OCI-LY3 (cell line): ENCODE results near the gene CLCN3.

Experiments
- H2AFZ ChIP-seq: fragments of 200-600, 300-600 bp; shearing (Covaris generic); 2 replicates; pipeline ENCODE4 v1.6.0; 2014; ENCODE audit warnings: antibody characterized with exemption, low read depth, low read length
- H3K27ac ChIP-seq: fragments of 200-600, 300-600 bp; sonication (generic); 2 replicates; pipeline ENCODE4 v1.5.1; 2014; ENCODE audit warnings: mild to moderate bottlenecking, low read length, moderate library complexity, mixed read lengths
- H3K27me3 ChIP-seq: fragments of 200-600, 300-600 bp; sonication (generic); 2 replicates; pipeline ENCODE4 v1.6.1; 2014; ENCODE audit warnings: low read depth, low read length, mixed read lengths
- H3K36me3 ChIP-seq: fragments of 200-600, 300-600 bp; sonication (generic); replicated peaks from 2 replicates; pipeline ENCODE3; 2014; ENCODE audit warnings: low read depth, low read length, mixed read lengths
- H3K4me1 ChIP-seq: fragments of 300-600, 200-600 bp; sonication (generic); 2 replicates; pipeline ENCODE4 v1.6.1; 2014; ENCODE audit warnings: low read length, mixed read lengths
- H3K4me2 ChIP-seq: fragments of 200-600, 300-600 bp; sonication (generic); 2 replicates; pipeline ENCODE4 v1.6.1; 2014; ENCODE audit warnings: low read length, mixed read lengths
- H3K4me3 ChIP-seq: fragments of 300-600, 200-600 bp; sonication (generic); 2 replicates; pipeline ENCODE4 v1.5.1; 2014; ENCODE audit warnings: antibody characterized with exemption, mild to moderate bottlenecking, low read length, moderate library complexity
- H3K79me2 ChIP-seq: fragments of 300-600, 200-600 bp; shearing (Covaris generic); 2 replicates; pipeline ENCODE4 v1.6.1; 2014; ENCODE audit warnings: mild to moderate bottlenecking, low read length, mixed read lengths
- H3K9ac ChIP-seq: fragments of 300-600, 200-600 bp; shearing (Covaris generic); 2 replicates; pipeline ENCODE4 v1.6.0; 2014; ENCODE audit warnings: mild to moderate bottlenecking, low read length, moderate library complexity
- H3K9me3 ChIP-seq: fragments of 200-600, 300-600 bp; shearing (Covaris generic); 2 replicates; pipeline ENCODE4 v1.6.1; 2014; ENCODE audit warnings: low read length, mixed read lengths; ENCODE audit not compliant: insufficient read depth
- H4K20me1 ChIP-seq: fragments of 200-600, 300-600 bp; sonication (generic); 2 replicates; pipeline ENCODE4 v1.6.1; 2016; ENCODE audit warnings: low read length, mixed read lengths; ENCODE audit not compliant: insufficient read depth
- EZH2phosphoT487 ChIP-seq: fragments of 200-600 bp; shearing (Covaris generic); IDR thresholded peaks from 2 replicates; pipeline ENCODE4 v1.6.1; 2018; ENCODE audit warnings: antibody characterized with exemption, mixed run types, low read depth
- TF ChIP-seq, protein P1 (sequence below): fragments of 200-600, 300-600 bp; sonication (generic); IDR thresholded peaks from 2 replicates; pipeline ENCODE4 v1.5.1; 2014; ENCODE audit warnings: antibody characterized with exemption, low read length, low read depth

Gene CLCN3

GRCh38 chr4:169618286-169618685 lies 2.1 kb upstream of the CLCN3 start:
- Histone ChIP-seq H3K36me3 (no peaks in the 10 kb centered on the region), H4K20me1 (peaks cover 9% of the 10 kb centered on the region; the same call in 1 of the 2 replicates), H3K9me3 (no peaks in the 10 kb centered on the region), H3K4me1 (peaks cover 23% of the 10 kb centered on the region), H3K27me3 (no peaks in the 10 kb centered on the region), H3K9ac (no peak overlapping the region), H3K4me3 (no peak overlapping the region), H3K79me2 (peaks cover 29% of the 10 kb centered on the region), H2AFZ (no peak overlapping the region), H3K27ac (no peak overlapping the region), H3K4me2 (no peak overlapping the region)
- TF ChIP-seq, protein P1, sequence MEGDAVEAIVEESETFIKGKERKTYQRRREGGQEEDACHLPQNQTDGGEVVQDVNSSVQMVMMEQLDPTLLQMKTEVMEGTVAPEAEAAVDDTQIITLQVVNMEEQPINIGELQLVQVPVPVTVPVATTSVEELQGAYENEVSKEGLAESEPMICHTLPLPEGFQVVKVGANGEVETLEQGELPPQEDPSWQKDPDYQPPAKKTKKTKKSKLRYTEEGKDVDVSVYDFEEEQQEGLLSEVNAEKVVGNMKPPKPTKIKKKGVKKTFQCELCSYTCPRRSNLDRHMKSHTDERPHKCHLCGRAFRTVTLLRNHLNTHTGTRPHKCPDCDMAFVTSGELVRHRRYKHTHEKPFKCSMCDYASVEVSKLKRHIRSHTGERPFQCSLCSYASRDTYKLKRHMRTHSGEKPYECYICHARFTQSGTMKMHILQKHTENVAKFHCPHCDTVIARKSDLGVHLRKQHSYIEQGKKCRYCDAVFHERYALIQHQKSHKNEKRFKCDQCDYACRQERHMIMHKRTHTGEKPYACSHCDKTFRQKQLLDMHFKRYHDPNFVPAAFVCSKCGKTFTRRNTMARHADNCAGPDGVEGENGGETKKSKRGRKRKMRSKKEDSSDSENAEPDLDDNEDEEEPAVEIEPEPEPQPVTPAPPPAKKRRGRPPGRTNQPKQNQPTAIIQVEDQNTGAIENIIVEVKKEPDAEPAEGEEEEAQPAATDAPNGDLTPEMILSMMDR: no peak
- TF ChIP-seq EZH2phosphoT487: no peak

- Histone ChIP-seq H3K36me3 (no peaks in the 10 kb centered on the region), H3K27me3 (no peaks in the 10 kb centered on the region), H3K79me2 (peaks cover 36% of the 10 kb centered on the region), H3K4me2 (peak overlapping the region; percentile 90), H2AFZ (peak overlapping the region; percentile 90; the same call in 1 of the 2 replicates), H3K9ac (peak overlapping the region; percentile 80), H3K4me3 (peak overlapping the region; percentile 83), H4K20me1 (peaks cover 9% of the 10 kb centered on the region; the same call in 1 of the 2 replicates), H3K27ac (no peak overlapping the region), H3K9me3 (no peaks in the 10 kb centered on the region), H3K4me1 (peaks cover 20% of the 10 kb centered on the region)
- TF ChIP-seq, protein P1: no peak
- no peak for TF ChIP-seq EZH2phosphoT487
Measured at GRCh38 chr4:169618986-169619385, 1.4 kb upstream of the CLCN3 start.

DNA sequence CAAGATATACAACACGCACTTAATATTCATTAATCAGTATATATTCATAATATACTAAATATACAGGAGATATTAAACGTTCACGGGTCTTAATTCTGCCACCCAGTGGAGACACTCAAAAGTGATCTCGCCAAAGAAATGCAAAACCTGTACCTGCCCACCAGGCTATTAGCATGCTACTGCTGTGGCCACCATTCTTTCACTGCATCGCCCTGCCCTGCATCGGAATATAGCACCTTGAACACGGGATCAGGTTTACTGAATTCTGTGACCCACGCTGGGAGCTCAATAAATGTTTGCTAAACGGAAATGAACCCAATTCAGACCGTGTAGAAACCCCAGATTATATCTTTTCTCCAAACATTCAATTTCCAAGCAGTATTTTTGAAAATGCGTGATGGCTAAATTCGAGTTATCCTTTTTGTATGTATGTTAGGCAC lies 840 bp upstream of the CLCN3 start:
- TF ChIP-seq EZH2phosphoT487: no peak
- TF ChIP-seq, protein P1: peak; percentile 48

GRCh38 chr4:169620880-169621248 lies 486 bp downstream of the CLCN3 start:
- peaks cover 12% of the 10 kb centered on the region; the same call in 1 of the 2 replicates for H4K20me1 ChIP-seq
- peaks cover 55% of the 10 kb centered on the region for H3K79me2 ChIP-seq
- no peaks in the 10 kb centered on the region for H3K27me3 ChIP-seq
- TF ChIP-seq, protein P1: no peak
- no peak for TF ChIP-seq EZH2phosphoT487
- no peaks in the 10 kb centered on the region for H3K9me3 ChIP-seq
- peak overlapping the region; percentile 91 for H3K9ac ChIP-seq
- H2AFZ ChIP-seq: peak overlapping the region; percentile 73
- H3K4me3 ChIP-seq: peak overlapping the region; percentile 83
- peaks cover 16% of the 10 kb centered on the region for H3K4me1 ChIP-seq
- H3K4me2 ChIP-seq: peak overlapping the region; percentile 94
- H3K27ac ChIP-seq: peak overlapping the region; percentile 71
- no peaks in the 10 kb centered on the region for H3K36me3 ChIP-seq

More for the DNA sequence above, 840 bp upstream of the CLCN3 start:
- Histone ChIP-seq H4K20me1 (peaks cover 9% of the 10 kb centered on the region; the same call in 1 of the 2 replicates), H3K27ac (peak overlapping the region; percentile 62), H3K9me3 (no peaks in the 10 kb centered on the region), H3K9ac (peak overlapping the region; percentile 80), H3K79me2 (peaks cover 42% of the 10 kb centered on the region), H3K4me3 (peak overlapping the region; percentile 83), H3K4me2 (peak overlapping the region; percentile 90), H2AFZ (peak overlapping the region; percentile 90), H3K27me3 (no peaks in the 10 kb centered on the region), H3K36me3 (no peaks in the 10 kb centered on the region), H3K4me1 (peaks cover 20% of the 10 kb centered on the region)
